IMR-90 (cell line): ENCODE data around the gene RPL21.

Source experiments
- CTCF ChIP-seq: conservative IDR thresholded peaks from 2 replicates; pipeline ENCODE4 v1.5.1; 2012; ENCODE audit warnings: mild to moderate bottlenecking, low read depth, low read length, improper control_type of control experiment
- MAFK ChIP-seq: IDR thresholded peaks from 2 replicates; pipeline ENCODE4 v1.6.1; 2012; ENCODE audit warnings: low read depth, low read length, improper control_type of control experiment
- NFE2L2 ChIP-seq: fragments of 150-350 bp; IDR thresholded peaks from 2 replicates; pipeline ENCODE4 v1.6.1; 2016; ENCODE audit warnings: low read depth, mild to moderate bottlenecking, low read length
- POLR2A ChIP-seq: IDR thresholded peaks from 2 replicates; pipeline ENCODE4 v1.6.1; 2012; ENCODE audit warnings: mild to moderate bottlenecking, low read depth, low read length
- USF2 ChIP-seq: fragments of 150-350 bp; IDR thresholded peaks from 2 replicates; pipeline ENCODE4 v1.6.1; 2017; ENCODE audit warnings: mild to moderate bottlenecking, antibody characterized with exemption, low read length, low read depth

GRCh38 chr13:27283906-27284493 is 32.6 kb downstream of the RPL21 start:
- TF ChIP-seq POLR2A = no peak
- TF ChIP-seq CTCF = peak; percentile 50
- no peak for TF ChIP-seq USF2
- no peak for TF ChIP-seq MAFK
- TF ChIP-seq NFE2L2 = no peak
